ENCODE measurements around the gene ORAI1. TPM values are rescaled to one million over a fixed set of nuclear protein-coding genes. Genes with fewer than 3 reads are reported as not detected.
A peak's percentile ranks its signal among the peaks of the same experiment; 100 is the strongest.
"Not testable (repeated sequence)": the region's sequence is repeated elsewhere in the genome, so short reads cannot be mapped to it uniquely, and the experiment has no call there.

Gene ORAI1
- total RNA-seq, 1 experiment from 2014 or later, result 31.4 TPM

DNA sequence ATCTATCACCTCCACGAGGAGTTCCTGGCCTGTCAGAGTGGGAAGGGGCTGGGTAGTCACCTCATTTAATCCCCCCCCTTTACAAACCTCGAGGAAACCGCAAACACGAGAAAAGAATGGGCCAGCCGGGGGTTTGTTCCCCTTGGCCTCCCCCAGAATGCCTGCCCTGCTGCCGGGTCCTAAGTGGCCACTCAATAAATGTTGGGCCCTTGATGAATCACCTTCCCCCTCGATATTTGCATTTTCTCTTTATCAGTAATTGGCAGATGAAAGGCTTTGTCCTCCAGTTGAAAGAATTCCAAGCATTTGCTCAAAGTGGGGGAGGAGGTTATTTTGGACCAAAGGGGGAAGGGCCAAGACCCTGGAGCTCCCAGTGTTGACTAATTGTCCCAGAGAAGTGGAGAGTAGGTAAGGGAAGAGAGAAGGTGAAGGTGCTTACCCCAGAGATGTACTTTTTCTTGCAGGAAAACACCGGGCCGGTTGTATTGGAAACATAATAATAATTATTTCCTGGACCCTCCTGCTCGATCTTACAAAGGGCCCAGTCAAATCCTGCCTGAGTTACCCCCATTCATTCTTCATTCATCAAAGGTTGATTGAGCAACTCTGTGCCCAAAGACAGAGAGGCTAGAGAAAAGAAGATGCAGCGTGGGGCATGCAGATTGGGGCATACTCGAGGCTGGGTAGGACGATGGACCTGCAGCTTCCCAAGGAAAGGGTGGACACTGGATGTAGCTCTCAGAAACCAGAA is 43.6 kb upstream of the ORAI1 start:
- no peaks in the 10 kb centered on the region for H3K36me3 ChIP-seq (ENCODE audit: low read depth, low read length)
- H2AFZ ChIP-seq (ENCODE audit: low read length), result no peak overlapping the region
- ChIA-PET POLR2A (ENCODE audit: unreplicated experiment) (no interaction called here), CTCF (no interaction called here)
- H4K20me1 ChIP-seq (ENCODE audit: low read length), result no peaks in the 10 kb centered on the region
- H3K4me1 ChIP-seq (ENCODE audit: insufficient read depth, low read length), result peaks cover 34% of the 10 kb centered on the region
- TF ChIP-seq EZH2 (IDR thresholded peaks at IDR 0.05; ENCODE audit: low read length, unreplicated experiment) (no peak), EZH2phosphoT487 (IDR thresholded peaks at IDR 0.05; ENCODE audit: borderline replicate concordance, low read length) (no peak), CTCF (conservative IDR thresholded peaks at IDR 0.05; ENCODE audit: low read depth, low read length) (no peak)
- ATAC-seq, result no peak
- peaks cover 30% of the 10 kb centered on the region for H3K79me2 ChIP-seq (ENCODE audit: low read length)
- no peak overlapping the region for H3K9ac ChIP-seq (ENCODE audit: low read length)
- peak overlapping the region; percentile 99 for H3K4me2 ChIP-seq (ENCODE audit: low read length)
- BruUV-seq (replicated peaks), result no TSS peak
- H3K27me3 ChIP-seq (ENCODE audit: low read length), result no peaks in the 10 kb centered on the region
- H3K27ac ChIP-seq (ENCODE audit: low read length), result no peak overlapping the region
- no peaks in the 10 kb centered on the region for H3K9me3 ChIP-seq (ENCODE audit: low read length)
- intact Hi-C loops (cut with micrococcal nuclease), result no loop called here
- peaks cover under 1% of the 10 kb centered on the region for H3F3A ChIP-seq (ENCODE audit: low read length, unreplicated experiment)
- H3K4me3 ChIP-seq (ENCODE audit: low read length), result peak overlapping the region; percentile 41; the same call in 1 of the 2 replicates
- peak; percentile 53 for DNase-seq
- H3K9me2 ChIP-seq (replicated peaks; ENCODE audit: low read length), result no peaks in the 10 kb centered on the region

DNA sequence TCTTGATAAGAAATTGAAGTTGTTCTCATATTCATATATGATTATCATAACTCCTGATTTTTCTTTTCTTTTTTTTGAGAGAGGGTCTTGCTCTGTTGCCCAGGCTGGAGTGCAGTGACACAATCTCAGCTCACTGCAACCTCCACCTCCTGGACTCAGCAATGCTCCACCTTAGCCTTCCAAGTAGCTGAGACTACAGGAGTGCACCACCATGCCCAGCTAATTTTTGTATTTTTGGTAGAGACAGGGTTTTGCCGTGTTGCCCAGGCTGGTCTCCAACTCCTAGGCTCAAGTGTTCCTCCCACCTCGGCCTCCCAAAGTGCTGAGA is 43.0 kb upstream of the ORAI1 start:
- CTCF ChIA-PET; H3K9me3 ChIP-seq (ENCODE audit: low read length); DNase-seq; H3K4me3 ChIP-seq (ENCODE audit: low read length); intact Hi-C loops (cut with micrococcal nuclease); ATAC-seq; H3K4me2 ChIP-seq (ENCODE audit: low read length); H2AFZ ChIP-seq (ENCODE audit: low read length); H3K9me2 ChIP-seq (replicated peaks; ENCODE audit: low read length); H3K27me3 ChIP-seq (ENCODE audit: low read length); H4K20me1 ChIP-seq (ENCODE audit: low read length); H3F3A ChIP-seq (ENCODE audit: low read length, unreplicated experiment); H3K36me3 ChIP-seq (ENCODE audit: low read depth, low read length); H3K9ac ChIP-seq (ENCODE audit: low read length); BruUV-seq (replicated peaks); H3K27ac ChIP-seq (ENCODE audit: low read length): not testable (repeated sequence)
- Histone ChIP-seq H3K4me1 (ENCODE audit: insufficient read depth, low read length) (peaks cover 29% of the 10 kb centered on the region), H3K79me2 (ENCODE audit: low read length) (peaks cover 30% of the 10 kb centered on the region)
- POLR2A ChIA-PET (ENCODE audit: unreplicated experiment), result interaction anchor here (0.5 kb wide), 1 partner anchor 1320 kb away, joined by 3 read pairs; no protein-coding TSS in a partner anchor

DNA sequence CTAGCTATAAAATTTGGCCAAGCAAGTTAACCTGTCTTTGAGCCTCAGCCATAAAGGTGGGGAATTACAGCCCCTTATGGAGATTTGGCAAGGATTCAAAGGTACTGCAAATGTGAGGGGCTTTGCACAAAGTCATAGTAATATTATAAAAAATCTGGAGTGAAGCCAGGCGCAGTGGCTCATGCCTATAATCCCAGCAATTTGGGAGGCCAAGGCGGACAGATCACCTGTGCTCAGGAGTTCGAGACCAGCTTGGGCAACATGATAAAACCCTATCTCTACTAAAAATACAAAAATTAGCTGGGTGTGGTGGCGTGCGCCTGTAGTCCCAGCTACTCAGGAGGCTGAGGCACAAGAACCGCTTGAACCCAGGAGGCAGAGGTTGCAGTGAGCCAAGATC is 41.4 kb upstream of the ORAI1 start:
- H3K27ac ChIP-seq (ENCODE audit: low read length); BruUV-seq (replicated peaks); H3K27me3 ChIP-seq (ENCODE audit: low read length); H3K36me3 ChIP-seq (ENCODE audit: low read depth, low read length); H3K4me2 ChIP-seq (ENCODE audit: low read length); H3K9me3 ChIP-seq (ENCODE audit: low read length); H3K9ac ChIP-seq (ENCODE audit: low read length); H4K20me1 ChIP-seq (ENCODE audit: low read length); H3F3A ChIP-seq (ENCODE audit: low read length, unreplicated experiment); intact Hi-C loops (cut with micrococcal nuclease); H3K4me3 ChIP-seq (ENCODE audit: low read length); ATAC-seq; CTCF ChIA-PET; H2AFZ ChIP-seq (ENCODE audit: low read length); DNase-seq; H3K9me2 ChIP-seq (replicated peaks; ENCODE audit: low read length): not testable (repeated sequence)
- POLR2A ChIA-PET (ENCODE audit: unreplicated experiment), result interaction anchor here (0.6 kb wide), 1 partner anchor 42 kb away, joined by 6 read pairs; the partner anchor contains the start of gene ORAI1
- peaks cover 23% of the 10 kb centered on the region for H3K4me1 ChIP-seq (ENCODE audit: insufficient read depth, low read length)
- peaks cover 17% of the 10 kb centered on the region for H3K79me2 ChIP-seq (ENCODE audit: low read length)

Measured in PC-3 (cell line).